GM19099 (cell line): Measurements from ENCODE around the gene STK10.

Experiments
- POLR2A ChIP-seq: IDR thresholded peaks from 3 replicates; pipeline ENCODE4 v1.6.1; 2011; ENCODE audit warnings: low read depth; ENCODE audit not compliant: insufficient read length; ENCODE audit errors: extremely low read depth

STK10 gene

GRCh38 chr5:171999877-172000276, 188.1 kb downstream of the STK10 start:
- no peak for TF ChIP-seq POLR2A

- TF ChIP-seq POLR2A: no peak
Measured at GRCh38 chr5:171999100-171999499, 188.9 kb downstream of the STK10 start.

GRCh38 chr5:171997011-171997410, 191.0 kb downstream of the STK10 start:
- TF ChIP-seq POLR2A: no peak

- TF ChIP-seq POLR2A: no peak
Measured at GRCh38 chr5:171992813-171993212, 195.2 kb downstream of the STK10 start.

- no peak for TF ChIP-seq POLR2A
Measured at GRCh38 chr5:171992305-171992704, 195.7 kb downstream of the STK10 start.
